GM21367 (cell line): Measurements from ENCODE around the gene EVI2A.
"Not testable (repeated sequence)": the region's sequence is repeated elsewhere in the genome, so short reads cannot be mapped to it uniquely, and the experiment has no call there.

ENCODE experiments used
- ATAC-seq: cut with Tn5 transposase; IDR thresholded peaks from one replicate; pipeline ENCODE4 v1.9.1; 2021; ENCODE audit not compliant: unreplicated experiment

Gene EVI2A

DNA sequence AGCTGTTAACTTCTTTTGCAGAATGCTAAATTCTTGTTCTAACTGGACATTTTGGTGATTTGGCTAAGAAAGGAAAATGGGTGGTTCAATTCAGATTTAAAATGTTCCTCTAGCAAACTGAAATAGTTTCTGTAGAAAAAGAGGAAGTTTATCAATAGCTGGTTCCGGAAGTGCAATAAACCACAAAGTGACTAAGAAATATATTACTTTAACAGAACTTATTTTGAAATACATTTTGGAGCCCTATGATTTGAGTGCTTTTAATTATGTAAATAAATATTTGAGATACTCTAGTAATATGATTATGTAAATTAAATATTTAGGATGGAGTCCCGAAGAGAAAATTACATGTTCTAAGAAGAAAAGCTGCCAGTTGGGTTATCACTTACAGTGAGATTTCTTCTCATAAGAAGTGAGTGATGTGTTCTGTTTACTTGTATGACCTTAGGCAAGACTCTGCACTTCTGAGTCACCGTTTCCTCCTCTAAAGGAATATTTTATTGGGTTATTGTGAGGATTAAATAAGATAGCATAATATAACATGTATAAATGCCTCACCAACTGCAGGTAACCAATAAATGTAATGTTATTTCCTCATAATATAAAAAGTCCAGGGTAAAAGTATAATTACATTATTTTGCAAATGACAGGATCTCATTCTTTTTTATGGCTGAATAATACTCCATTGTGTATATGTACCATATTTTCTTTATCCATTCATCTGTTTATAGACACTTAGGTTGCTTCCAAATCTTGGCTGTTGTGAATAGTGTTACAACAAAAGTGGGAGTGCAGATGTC, 7.2 kb downstream of the EVI2A start, which contains the start of gene EVI2B:
TSS of gene EVI2B (minus strand) at position 73 of the 800 bp plus-strand sequence. CDS start 8,445 bp downstream, outside the sequence.
- no peak for ATAC-seq

DNA sequence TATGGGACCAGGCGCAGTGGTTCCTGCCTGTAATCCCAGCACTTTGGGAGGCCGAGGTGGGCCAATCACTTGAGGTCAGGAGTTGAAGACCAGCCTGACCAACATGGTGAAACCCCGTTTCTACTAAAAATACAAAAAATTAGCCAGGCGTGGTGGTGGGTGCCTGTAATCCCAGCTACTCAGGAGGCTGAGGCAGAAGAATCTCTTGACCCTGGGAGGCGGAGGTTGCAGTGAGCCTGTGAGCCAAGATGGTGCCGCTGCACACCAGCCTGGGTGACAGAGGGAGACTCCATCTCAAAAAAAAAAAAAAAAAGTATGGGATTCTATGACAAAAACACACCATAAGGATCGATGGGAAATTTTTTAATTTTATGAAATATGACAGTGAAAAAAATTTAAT, 9.2 kb downstream of the EVI2A start:
- not testable (repeated sequence) for ATAC-seq

DNA sequence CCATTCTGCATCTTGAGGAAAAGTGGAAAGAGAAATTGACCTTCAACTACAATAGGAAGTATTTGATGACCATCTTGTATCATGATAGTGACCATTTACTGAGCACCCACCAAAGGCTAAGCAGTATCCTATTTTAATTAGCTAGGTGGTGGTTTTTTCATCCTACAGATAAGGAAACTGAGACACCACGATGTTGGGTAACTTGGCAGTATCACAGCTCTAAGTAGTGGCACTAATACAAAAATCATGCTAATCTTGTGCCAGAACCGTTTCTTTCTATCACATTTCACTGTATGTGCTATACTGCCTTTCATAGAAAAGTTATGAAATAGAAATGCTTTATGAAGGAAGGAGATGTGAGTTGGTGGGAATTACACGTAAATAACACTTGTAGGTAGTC, 9.9 kb downstream of the EVI2A start:
- ATAC-seq = no peak

DNA sequence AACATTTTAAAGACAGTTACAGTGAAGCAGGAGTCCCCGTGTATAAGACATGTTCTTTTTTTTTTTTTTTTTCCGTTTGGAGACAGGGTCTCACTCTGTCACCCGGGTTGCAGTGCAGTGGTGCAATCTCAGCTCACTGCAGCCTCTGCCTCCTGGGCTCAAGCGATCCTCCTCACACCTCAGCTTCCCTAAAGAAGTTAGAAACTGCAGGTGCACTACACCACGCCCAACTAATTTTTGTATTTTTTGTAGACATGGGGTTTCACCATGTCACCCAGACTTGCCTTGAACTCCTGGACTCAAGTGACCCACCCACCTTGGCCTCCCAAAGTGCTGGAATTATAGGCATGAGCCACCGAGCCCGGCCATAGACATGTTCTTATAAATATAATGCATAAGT, 10.5 kb downstream of the EVI2A start:
- no peak for ATAC-seq

DNA sequence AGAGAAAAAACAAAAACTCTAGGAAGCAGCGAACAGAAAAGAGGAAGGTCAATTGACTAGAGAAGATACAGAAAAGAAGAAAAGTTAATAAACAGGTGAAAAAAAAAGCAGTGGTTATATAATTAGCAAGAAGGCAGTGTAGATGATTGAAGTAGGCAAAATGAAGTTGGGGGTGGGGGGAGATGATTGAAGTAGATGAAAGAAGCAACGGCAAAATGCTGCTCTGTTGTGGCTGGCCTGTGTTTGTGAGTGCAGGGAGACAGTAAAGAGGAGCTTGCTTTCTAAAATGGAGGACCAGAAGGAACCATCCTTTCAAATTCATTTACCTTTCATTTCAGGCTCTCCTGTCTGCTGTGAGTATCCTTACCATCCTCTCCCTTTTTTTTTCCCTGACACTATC, 11.2 kb downstream of the EVI2A start:
- ATAC-seq = no peak

DNA sequence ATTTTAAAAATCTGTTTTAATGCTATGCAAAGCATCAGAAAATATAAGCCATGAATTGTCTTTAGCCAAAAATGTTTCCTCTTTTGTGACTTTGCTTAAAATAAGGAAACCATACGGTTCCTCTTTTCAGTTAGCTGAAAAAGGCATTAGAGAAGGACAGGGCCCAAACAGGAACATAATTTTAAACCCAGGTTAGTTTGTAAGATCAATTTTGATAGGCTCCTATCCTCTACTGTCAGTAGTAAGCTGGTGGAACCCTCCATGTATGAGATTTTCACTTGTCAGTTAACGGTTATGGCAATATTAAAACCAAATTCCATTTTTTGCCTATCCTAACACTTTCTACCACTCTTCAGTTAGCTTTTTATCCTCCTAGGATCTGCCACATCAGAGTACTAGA, 11.9 kb downstream of the EVI2A start:
- no peak for ATAC-seq

DNA sequence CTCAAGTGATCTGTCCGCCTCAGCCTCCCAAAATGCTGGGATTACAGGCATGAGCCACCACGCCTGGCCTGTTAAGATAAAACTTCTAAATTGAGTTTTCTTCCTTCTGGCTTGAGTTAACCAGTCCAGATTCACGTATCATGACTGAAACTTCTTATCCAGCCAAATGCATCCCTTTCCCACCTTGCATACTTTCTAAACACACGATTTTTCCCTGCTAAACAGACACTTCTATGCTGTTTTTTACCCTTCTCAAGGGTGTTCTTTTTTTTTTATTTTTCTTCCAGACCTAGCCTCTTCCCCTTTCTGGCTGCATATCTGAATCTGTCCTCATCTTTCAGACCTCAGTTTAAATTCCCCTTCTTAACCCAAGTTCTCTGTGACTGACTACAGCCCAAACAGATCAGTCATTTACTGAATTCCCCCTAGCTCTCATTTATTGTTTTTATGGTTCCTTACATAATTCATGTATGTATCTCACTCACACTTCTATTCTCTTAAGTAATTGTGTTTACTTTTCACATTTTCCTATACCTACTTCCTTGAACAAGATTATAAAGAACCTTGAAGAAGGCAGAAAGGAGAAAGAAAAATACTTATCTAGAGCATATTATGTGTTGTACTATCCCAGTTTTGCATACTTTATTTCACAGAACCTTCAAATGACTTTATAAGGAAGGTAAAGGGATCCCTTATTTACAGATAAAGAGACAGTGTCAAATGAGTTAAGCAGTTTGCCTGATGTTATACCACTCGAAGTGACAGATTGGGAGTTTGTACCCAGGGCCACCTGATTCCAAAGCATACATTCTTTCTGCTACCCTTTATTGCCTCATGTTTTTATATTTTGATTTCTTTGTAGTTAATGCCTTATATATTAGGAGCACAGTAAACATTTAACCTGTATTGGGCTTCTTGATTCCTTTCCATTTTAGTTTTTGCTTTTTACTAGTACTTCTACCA, 12.8 kb downstream of the EVI2A start:
- no peak for ATAC-seq

DNA sequence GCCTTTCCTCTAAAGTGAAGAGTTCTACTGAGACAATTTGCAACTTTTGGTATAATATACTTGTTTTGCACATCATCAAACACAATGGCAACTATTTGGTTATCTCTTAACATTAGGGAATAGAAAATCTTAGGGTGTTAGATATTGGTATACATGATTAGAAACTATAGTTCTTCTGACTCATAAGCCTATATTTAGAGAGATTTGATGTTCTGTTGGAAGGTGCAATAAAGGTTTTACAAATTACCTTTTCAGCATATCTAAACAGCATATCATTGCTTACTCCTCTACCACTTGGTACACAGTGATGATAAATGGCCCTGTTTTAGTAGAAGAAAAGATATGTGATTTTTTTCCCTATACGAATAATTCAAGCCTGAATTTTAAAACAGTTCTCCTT, 13.8 kb downstream of the EVI2A start:
- ATAC-seq = no peak

DNA sequence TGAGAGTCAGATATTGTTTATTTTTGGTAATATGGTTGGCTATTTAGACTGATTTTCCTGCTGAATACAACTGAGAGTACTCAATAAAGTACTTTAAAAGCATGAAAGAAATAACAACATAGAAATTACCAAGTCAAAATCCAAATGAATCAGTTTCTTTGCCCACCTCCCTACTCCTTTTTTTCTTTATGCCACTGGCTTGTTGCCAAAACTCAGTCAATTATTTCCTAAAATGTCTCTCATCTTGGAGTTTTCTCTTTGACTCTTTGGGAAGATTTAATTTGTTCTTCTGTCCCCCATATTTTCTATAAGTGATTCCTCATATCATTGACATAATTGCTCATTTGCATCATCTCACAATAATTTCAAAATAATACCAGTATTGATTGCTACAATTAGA, 21.8 kb downstream of the EVI2A start:
- no peak for ATAC-seq

DNA sequence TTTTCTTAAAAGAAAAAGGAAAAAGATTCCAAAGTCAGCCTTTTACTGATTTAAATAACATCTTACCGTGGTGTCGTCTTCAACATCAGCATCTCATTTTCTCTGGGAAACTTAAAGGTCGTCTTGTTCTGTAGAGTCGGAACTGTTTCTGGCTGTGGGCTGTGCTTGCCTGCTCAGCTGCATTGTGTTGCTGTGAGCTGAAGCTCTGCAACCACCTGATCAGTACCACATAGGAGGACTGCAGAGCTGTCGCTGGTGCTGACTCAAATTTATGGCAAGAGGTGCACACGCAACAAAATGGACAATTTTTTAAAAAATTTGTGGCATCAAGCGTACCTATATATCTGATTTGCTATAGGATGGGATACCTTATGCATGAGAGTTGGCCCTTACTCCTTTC, 24.3 kb downstream of the EVI2A start, which contains the start of gene OMG:
TSS of gene OMG (minus strand) at position 150 of the 400 bp plus-strand sequence. CDS start 908 bp downstream, outside the sequence.
- ATAC-seq = no peak

DNA sequence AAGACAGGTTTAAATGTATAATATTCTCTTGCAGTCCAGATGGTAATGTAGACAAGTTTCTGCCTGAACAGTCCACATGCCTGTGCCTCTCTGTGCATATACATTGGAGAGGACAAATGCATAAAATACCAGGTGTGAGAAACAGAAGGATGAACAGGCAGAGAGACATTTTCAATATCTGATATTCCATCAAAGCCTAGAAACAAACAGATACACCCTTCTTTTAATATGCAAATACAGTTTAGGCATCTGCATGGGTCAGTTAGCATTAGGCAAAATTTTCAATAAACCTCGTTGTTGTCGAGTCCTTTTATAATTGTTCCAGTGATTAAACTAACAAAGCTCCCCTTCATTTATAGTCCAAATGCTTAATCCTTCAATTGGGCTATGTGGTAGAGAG, 25.3 kb downstream of the EVI2A start:
- no peak for ATAC-seq

DNA sequence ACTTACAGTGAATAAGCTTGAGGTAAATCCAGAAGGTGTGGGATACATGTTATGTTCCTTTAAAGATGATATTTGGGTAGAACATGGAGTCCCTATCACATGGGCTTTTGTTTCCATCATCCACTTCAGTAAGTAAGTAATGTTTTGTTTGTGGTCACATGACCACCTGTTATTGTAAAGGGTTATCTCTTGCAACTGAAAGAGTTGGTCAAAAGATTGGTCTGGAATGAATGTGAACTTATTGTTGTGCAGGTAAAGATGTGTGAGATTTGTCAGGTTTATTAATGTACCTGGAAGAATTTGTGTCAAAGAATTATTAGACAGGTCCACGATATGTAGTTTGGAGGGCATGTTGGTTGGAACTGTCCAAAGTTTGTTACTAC, 25.9 kb downstream of the EVI2A start:
- ATAC-seq = no peak

DNA sequence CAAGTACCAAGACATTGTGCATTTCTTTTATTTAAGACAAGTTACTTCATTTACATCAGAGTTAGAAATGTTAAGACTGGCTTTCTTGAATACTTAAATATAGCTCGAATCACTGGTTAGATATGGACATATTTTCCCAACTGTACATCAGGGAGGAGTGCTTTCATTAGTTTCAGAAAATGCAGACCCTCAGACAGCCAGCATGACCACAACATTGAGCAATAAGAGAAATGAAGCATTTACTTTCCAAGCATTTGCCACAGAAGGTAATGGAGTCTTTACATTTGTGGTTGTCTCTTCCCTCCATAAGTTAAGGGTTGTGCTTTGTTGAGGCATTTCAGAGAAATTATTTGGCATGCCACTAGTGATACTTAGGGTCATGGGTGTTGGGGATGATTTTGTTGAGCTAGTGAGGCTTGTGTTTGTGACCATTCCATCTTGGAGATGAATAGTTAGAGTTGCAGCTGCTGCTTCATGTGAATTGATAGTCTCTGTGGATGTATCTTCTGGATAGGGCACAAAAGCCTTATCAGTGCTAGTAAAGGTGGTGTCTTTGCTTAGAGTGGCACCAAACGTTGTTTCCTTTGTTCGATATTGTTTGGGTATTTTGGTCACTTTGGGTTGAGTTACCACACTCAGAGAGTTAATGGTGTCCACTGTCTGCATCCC, 26.5 kb downstream of the EVI2A start:
- ATAC-seq = no peak

DNA sequence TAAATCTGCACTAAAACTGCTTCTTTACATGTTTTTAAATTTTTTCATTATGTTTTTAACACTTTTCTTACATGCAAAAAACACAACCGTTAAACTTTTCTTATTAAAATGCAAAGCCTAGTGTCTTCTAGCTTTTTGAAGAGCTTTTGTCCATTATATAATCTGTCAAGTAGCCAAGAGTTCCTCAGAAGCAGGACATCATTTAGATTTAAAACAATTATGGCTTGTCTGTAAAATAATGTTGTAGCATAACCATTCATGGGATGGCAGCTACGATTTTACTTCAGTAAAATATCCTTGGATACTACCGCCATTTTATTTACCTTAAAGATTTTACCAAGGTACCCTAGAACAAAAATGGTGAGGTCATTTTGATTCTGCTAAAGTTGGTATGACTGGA, 27.2 kb downstream of the EVI2A start:
- ATAC-seq = no peak

DNA sequence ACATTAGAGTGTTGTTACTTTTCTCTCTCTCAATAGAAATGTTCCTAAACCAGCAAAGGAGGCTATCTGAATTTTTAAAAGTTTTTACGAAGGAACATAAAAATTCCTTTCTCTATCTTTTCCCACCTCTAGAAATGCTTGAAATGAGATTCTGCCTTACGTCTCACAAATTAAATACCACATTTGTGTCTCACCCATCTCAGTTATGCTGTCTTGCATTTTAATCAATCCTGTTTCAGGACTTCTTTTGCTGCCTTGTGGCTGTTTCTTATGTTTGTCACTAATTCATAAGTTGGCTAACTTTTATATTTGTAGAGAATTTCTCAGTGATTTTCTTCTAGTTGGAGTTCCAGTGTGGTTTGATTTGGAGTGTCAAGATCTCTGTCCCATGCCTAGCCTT, 27.8 kb downstream of the EVI2A start:
- no peak for ATAC-seq

DNA sequence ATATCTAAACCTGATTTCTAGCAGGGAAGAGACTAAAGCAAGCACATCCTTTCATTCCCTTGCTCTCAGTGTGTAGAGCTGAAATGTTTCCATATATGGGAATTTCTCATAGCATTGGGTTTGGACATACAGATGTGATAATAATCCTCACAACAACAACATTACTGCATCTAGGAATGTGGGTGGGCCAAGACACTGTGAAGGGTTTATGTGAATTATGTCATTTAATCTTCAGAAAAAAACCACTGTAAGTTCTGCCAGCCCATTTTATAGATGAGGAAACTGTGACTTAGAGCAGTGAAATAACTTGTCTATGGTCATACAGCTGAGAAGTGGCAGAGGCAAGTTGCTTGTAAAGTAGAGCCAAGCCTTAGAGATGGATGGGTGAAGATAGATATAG, 29.6 kb downstream of the EVI2A start:
- no peak for ATAC-seq

DNA sequence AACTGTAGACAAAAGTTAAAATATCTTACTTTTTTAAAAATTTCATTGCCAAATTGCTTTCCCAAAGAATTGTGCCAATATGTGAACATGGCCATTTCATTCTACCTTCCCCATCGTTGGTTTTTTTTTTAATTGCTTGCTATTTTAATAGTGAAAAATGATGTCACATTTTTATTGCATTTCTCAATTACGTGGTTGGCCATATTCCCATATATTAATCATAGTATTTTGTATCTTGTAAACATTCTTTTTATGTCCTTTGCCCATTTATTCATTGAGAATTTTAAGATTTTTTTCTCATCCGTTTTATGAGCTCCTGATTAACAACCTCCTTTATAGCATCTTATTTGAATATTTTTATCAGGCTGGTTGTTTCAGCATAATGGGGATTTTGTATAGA, 31.6 kb downstream of the EVI2A start:
- ATAC-seq = no peak

DNA sequence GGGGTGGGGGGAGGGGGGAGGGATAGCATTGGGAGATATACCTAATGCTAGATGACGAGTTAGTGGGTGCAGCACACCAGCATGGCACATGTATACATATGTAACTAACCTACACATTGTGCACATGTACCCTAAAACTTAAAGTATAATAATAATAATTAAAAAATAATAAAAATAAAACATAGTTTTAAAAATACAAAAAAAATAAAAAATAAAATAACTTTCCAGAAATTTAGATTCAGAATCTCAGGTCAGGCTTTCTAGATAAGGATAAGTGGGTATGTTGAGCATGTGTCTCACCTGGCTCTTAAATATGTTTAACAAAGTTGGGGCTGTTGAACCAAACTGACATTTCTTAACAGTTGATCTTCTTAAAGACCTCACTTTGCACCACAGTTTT, 33.5 kb downstream of the EVI2A start:
- not testable (repeated sequence) for ATAC-seq

DNA sequence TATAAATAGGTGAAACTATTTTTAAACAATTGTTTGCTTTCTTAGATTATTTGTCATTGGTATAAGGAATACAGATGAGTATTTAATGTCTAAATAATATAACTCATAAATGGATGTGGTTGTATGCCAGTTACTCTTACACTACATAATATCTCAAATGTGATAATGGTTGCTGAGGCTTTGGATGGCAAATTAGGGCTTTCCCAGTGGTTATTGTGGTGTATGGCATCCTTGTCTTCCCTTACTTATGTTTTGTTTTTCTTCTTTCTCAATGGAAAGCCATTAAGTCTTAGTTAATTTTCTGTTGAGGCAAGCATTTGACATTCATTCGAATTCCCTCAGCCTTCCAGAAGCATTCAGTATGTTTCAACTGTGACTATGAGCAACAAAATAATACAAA, 34.8 kb downstream of the EVI2A start:
- ATAC-seq = no peak

DNA sequence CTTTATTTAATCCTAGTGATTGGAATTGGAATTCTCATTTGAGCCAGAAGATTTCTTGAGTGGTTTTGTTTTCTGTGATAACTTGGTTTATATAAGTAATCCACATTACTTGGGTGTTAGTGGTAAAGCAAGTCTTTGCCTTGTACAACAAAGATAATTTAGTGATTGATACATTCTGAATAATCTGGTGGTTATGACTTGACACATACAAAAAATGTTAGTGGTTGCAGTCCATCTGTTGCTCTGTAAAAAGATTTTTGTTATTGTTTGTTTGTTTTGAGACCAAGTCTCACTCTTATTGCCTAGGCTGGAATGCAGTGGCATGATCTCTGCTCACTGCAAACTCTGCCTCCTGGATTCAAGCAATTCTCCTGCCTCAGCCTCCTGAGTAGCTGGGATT, 37.6 kb downstream of the EVI2A start:
- no peak for ATAC-seq

DNA sequence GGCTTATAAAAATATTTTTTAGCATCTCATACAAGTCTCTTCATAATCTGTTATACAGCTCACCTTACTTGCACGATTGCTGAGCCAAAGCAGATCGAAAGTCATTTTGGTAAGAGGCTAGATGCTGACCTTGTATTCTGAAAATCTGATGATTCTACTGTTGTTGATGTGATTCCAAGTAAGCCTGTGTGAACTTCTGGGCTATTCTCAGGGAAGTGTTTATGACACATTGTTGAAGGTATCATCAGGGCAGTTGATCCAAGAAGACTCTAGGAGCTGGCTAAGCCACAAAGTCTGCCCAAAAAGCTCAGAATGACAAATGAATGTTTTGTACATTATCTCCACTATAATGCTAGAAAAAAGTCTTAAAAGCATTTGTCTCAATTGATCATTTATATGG, 40.4 kb downstream of the EVI2A start:
- ATAC-seq = no peak
